HCT116 (cell line): ENCODE measurements around the gene EML2.

Source experiments
- EZH2 ChIP-seq: fragments of 200-600 bp; sonication (generic); IDR thresholded peaks from 2 replicates; pipeline ENCODE4 v1.6.1; 2017; ENCODE audit warnings: antibody characterized with exemption, mixed run types
- TF ChIP-seq, protein P1 (sequence below), 3 experiments: fragments of 200-600 bp in 1 of 3; sonication (generic) in 1 of 3; IDR thresholded peaks in 2 of 3; conservative IDR thresholded peaks in 1 of 3; 2 replicates each; pipeline ENCODE4 v1.5.1; 2012 to 2017; ENCODE audit warnings: low read depth in 2 of 3, low read length in 2 of 3, antibody characterized with exemption in 1 of 3, borderline replicate concordance in 1 of 3, control low read depth in 1 of 3, mild to moderate bottlenecking in 1 of 3, mixed read lengths in 1 of 3, mixed run types in 1 of 3, moderate library complexity in 1 of 3; ENCODE audit not compliant: insufficient read depth in 1 of 3
- TF ChIP-seq, protein P2 (sequence below): IDR thresholded peaks from 2 replicates; pipeline ENCODE4 v1.6.1; 2012; ENCODE audit warnings: low read depth

DNA sequence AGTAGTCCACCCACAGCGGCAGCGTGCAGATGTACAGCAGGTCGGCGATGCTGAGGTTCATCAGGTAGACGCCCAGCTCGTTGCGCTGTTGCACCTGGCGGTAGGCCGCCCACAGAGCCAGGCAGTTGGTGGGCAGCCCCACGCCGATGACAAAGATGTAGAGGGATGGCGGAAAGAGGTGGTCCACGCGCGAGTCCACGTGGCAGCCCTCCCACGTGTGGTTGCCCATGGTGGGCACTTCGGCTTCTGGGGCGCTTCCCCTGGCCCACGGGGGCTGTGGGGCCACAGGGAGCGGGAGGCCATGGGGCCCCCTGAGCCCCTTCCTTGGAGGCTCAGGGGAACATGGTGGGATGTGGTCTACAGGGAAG is 47.6 kb downstream of the EML2 start:
- TF ChIP-seq EZH2: no peak
- TF ChIP-seq, protein P1, sequence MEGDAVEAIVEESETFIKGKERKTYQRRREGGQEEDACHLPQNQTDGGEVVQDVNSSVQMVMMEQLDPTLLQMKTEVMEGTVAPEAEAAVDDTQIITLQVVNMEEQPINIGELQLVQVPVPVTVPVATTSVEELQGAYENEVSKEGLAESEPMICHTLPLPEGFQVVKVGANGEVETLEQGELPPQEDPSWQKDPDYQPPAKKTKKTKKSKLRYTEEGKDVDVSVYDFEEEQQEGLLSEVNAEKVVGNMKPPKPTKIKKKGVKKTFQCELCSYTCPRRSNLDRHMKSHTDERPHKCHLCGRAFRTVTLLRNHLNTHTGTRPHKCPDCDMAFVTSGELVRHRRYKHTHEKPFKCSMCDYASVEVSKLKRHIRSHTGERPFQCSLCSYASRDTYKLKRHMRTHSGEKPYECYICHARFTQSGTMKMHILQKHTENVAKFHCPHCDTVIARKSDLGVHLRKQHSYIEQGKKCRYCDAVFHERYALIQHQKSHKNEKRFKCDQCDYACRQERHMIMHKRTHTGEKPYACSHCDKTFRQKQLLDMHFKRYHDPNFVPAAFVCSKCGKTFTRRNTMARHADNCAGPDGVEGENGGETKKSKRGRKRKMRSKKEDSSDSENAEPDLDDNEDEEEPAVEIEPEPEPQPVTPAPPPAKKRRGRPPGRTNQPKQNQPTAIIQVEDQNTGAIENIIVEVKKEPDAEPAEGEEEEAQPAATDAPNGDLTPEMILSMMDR (IDR thresholded peaks at IDR 0.05 in 2 of 3, conservative IDR thresholded peaks at IDR 0.05 in 1 of 3; ENCODE audit: borderline replicate concordance in 1 of 3, insufficient read depth in 1 of 3, low read depth in 2 of 3, low read length in 2 of 3): no peak
- TF ChIP-seq, protein P2, sequence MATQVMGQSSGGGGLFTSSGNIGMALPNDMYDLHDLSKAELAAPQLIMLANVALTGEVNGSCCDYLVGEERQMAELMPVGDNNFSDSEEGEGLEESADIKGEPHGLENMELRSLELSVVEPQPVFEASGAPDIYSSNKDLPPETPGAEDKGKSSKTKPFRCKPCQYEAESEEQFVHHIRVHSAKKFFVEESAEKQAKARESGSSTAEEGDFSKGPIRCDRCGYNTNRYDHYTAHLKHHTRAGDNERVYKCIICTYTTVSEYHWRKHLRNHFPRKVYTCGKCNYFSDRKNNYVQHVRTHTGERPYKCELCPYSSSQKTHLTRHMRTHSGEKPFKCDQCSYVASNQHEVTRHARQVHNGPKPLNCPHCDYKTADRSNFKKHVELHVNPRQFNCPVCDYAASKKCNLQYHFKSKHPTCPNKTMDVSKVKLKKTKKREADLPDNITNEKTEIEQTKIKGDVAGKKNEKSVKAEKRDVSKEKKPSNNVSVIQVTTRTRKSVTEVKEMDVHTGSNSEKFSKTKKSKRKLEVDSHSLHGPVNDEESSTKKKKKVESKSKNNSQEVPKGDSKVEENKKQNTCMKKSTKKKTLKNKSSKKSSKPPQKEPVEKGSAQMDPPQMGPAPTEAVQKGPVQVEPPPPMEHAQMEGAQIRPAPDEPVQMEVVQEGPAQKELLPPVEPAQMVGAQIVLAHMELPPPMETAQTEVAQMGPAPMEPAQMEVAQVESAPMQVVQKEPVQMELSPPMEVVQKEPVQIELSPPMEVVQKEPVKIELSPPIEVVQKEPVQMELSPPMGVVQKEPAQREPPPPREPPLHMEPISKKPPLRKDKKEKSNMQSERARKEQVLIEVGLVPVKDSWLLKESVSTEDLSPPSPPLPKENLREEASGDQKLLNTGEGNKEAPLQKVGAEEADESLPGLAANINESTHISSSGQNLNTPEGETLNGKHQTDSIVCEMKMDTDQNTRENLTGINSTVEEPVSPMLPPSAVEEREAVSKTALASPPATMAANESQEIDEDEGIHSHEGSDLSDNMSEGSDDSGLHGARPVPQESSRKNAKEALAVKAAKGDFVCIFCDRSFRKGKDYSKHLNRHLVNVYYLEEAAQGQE: no peak
